ENCODE data around the gene AGBL1. TPM values are rescaled to one million over a fixed set of nuclear protein-coding genes. Genes with fewer than 3 reads are reported as not detected.
A peak's percentile ranks its signal among the peaks of the same experiment; 100 is the strongest.

The AGBL1 gene
- total and polyA plus RNA-seq, 8 donors = under 0.01 to 0.18 TPM; not detected in 6

GRCh38 chr15:86481720-86482119 lies 402.0 kb downstream of the AGBL1 start:
- intact Hi-C loops (cut with DNase I; ENCODE audit: low total_unique reads) = no loop called here
- DNase-seq = no peak
- WGBS, 5 donors = 69 to 82% (median 73%) methylated on average over 2 of the region's 2 CpGs
- H3K9me3 ChIP-seq = peaks cover 0 to 4% (median 0%) of the 10 kb centered on the region in 4 donors
- TF ChIP-seq EP300 (IDR thresholded peaks at IDR 0.05) = no peak
- TF ChIP-seq, protein P1, sequence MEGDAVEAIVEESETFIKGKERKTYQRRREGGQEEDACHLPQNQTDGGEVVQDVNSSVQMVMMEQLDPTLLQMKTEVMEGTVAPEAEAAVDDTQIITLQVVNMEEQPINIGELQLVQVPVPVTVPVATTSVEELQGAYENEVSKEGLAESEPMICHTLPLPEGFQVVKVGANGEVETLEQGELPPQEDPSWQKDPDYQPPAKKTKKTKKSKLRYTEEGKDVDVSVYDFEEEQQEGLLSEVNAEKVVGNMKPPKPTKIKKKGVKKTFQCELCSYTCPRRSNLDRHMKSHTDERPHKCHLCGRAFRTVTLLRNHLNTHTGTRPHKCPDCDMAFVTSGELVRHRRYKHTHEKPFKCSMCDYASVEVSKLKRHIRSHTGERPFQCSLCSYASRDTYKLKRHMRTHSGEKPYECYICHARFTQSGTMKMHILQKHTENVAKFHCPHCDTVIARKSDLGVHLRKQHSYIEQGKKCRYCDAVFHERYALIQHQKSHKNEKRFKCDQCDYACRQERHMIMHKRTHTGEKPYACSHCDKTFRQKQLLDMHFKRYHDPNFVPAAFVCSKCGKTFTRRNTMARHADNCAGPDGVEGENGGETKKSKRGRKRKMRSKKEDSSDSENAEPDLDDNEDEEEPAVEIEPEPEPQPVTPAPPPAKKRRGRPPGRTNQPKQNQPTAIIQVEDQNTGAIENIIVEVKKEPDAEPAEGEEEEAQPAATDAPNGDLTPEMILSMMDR (IDR thresholded peaks at IDR 0.05) = no peak
- TF ChIP-seq POLR2AphosphoS5 (IDR thresholded peaks at IDR 0.05) = no peak
- TF ChIP-seq POLR2A (IDR thresholded peaks at IDR 0.05) = no peak
- no peaks in the 10 kb centered on the region for H3K27me3 ChIP-seq
- no peak overlapping the region for H3K27ac ChIP-seq
- no peaks in the 10 kb centered on the region for H3K36me3 ChIP-seq
- no peaks in the 10 kb centered on the region for H3K4me1 ChIP-seq
- no peak overlapping the region for H3K4me3 ChIP-seq

- Histone ChIP-seq H3K27me3 (no peaks in the 10 kb centered on the region), H3K9me3 (peaks cover 0 to 4% (median 0%) of the 10 kb centered on the region in 4 donors), H3K27ac (no peak overlapping the region), H3K4me3 (no peak overlapping the region), H3K36me3 (no peaks in the 10 kb centered on the region), H3K4me1 (no peaks in the 10 kb centered on the region)
- TF ChIP-seq EP300 (IDR thresholded peaks at IDR 0.05) (no peak), POLR2AphosphoS5 (IDR thresholded peaks at IDR 0.05) (no peak)
- intact Hi-C loops (cut with DNase I; ENCODE audit: low total_unique reads) = no loop called here
- DNase-seq = no peak
- 0 to 7% (median 2%) methylated on average over 1 of the region's 1 CpG for WGBS, 5 donors
Measured at GRCh38 chr15:86483936-86484335, 404.3 kb downstream of the AGBL1 start.

GRCh38 chr15:86488046-86488445 lies 408.4 kb downstream of the AGBL1 start:
- H3K4me1 ChIP-seq = no peaks in the 10 kb centered on the region
- no peaks in the 10 kb centered on the region for H3K27me3 ChIP-seq
- peak in 1 of 2 donors; percentile 74 for DNase-seq
- no peaks in the 10 kb centered on the region for H3K36me3 ChIP-seq
- intact Hi-C loops (cut with DNase I; ENCODE audit: low total_unique reads) = no loop called here
- H3K9me3 ChIP-seq = no peaks in the 10 kb centered on the region
- H3K27ac ChIP-seq = no peak overlapping the region
- 41 to 67% (median 64%) methylated on average over 3 of the region's 3 CpGs for WGBS, 5 donors
- no peak overlapping the region for H3K4me3 ChIP-seq
- TF ChIP-seq POLR2AphosphoS5 (IDR thresholded peaks at IDR 0.05) (no peak), EP300 (IDR thresholded peaks at IDR 0.05) (no peak), POLR2A (IDR thresholded peaks at IDR 0.05) (no peak)
- TF ChIP-seq, protein P1 (IDR thresholded peaks at IDR 0.05) = no peak

GRCh38 chr15:86489981-86490380 lies 410.3 kb downstream of the AGBL1 start:
- TF ChIP-seq POLR2AphosphoS5 (IDR thresholded peaks at IDR 0.05) = no peak
- TF ChIP-seq POLR2A (IDR thresholded peaks at IDR 0.05) = no peak
- TF ChIP-seq, protein P1 (IDR thresholded peaks at IDR 0.05) = no peak
- TF ChIP-seq EP300 (IDR thresholded peaks at IDR 0.05) = no peak
- WGBS, 5 donors = 40 to 57% (median 52%) methylated on average over 5 of the region's 5 CpGs
- no peak overlapping the region for H3K27ac ChIP-seq
- H3K9me3 ChIP-seq = no peaks in the 10 kb centered on the region
- H3K4me1 ChIP-seq = no peaks in the 10 kb centered on the region
- intact Hi-C loops (cut with DNase I; ENCODE audit: low total_unique reads) = no loop called here
- H3K27me3 ChIP-seq = no peaks in the 10 kb centered on the region
- DNase-seq = no peak
- H3K36me3 ChIP-seq = no peaks in the 10 kb centered on the region
- no peak overlapping the region for H3K4me3 ChIP-seq

DNA sequence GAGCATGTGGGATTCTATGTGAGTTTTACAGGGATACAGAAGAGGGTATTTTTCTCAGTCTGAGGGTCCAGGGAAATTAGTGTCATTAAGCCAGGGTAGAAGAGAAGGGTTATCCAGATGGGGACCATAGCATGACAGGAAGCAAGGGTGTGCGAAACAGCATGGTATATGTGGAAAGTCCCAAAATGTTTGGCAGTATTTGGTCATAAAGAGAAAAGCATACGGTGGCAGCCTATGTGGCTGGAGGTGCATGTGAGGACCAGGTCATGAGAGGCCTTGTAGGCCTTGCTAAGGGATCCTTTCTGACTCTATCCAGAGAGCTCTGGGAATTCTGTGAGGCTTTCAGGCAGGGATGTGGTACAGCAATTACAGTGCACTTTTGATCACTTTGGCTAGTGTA lies 411.4 kb downstream of the AGBL1 start:
- no peaks in the 10 kb centered on the region for H3K4me1 ChIP-seq
- H3K4me3 ChIP-seq = no peak overlapping the region
- no peak for TF ChIP-seq POLR2AphosphoS5 (IDR thresholded peaks at IDR 0.05)
- TF ChIP-seq POLR2A (IDR thresholded peaks at IDR 0.05) = no peak
- TF ChIP-seq, protein P1 (IDR thresholded peaks at IDR 0.05) = no peak
- no peak for TF ChIP-seq EP300 (IDR thresholded peaks at IDR 0.05)
- 82 to 95% (median 91%) methylated on average over 2 of the region's 2 CpGs for WGBS, 5 donors
- no peaks in the 10 kb centered on the region for H3K27me3 ChIP-seq
- H3K36me3 ChIP-seq = no peaks in the 10 kb centered on the region
- DNase-seq = no peak
- H3K9me3 ChIP-seq = no peaks in the 10 kb centered on the region
- H3K27ac ChIP-seq = no peak overlapping the region
- intact Hi-C loops (cut with DNase I; ENCODE audit: low total_unique reads) = no loop called here
